Liver (tissue), 9 donors: ENCODE measurements around the gene USP49. TPM values are rescaled to one million over a fixed set of nuclear protein-coding genes. Genes with fewer than 3 reads are reported as not detected.

Source experiments
- DNase-seq: peaks from one replicate; pipeline ENCODE4 v3.0.0-alpha.2; 2017; ENCODE audit warnings: low spot score
- H3K27ac ChIP-seq, 2 donors: one replicate each; pipeline ENCODE4 v1.7.0; 2013; ENCODE audit warnings: inconsistent platforms in 2 of 2, low read length in 2 of 2, control low read depth in 1 of 2, low read depth in 1 of 2, mild to moderate bottlenecking in 1 of 2
- H3K27me3 ChIP-seq, 4 donors: one replicate each; pipeline versions ENCODE4 v1.6.1 to v1.7.0; 2013; ENCODE audit warnings: low read length in 3 of 4, inconsistent platforms in 1 of 4, mild to moderate bottlenecking in 1 of 4, moderate library complexity in 1 of 4; ENCODE audit not compliant: control insufficient read depth in 4 of 4, insufficient read depth in 4 of 4
- H3K36me3 ChIP-seq, 4 donors: one replicate each; pipeline versions ENCODE4 v1.6.1 to v1.7.0; 2013; ENCODE audit warnings: low read length in 3 of 4, mild to moderate bottlenecking in 3 of 4, low read depth in 1 of 4, moderate library complexity in 1 of 4; ENCODE audit not compliant: control insufficient read depth in 4 of 4, insufficient read depth in 3 of 4
- H3K4me1 ChIP-seq, 4 donors: one replicate each; pipeline versions ENCODE4 v1.6.1 to v1.7.0; 2013; ENCODE audit warnings: low read length in 3 of 4, mild to moderate bottlenecking in 3 of 4, moderate library complexity in 1 of 4; ENCODE audit not compliant: control insufficient read depth in 4 of 4, insufficient read depth in 4 of 4
- H3K4me3 ChIP-seq, 3 donors: one replicate each; pipeline versions ENCODE4 v1.6.1 to v1.7.0; 2013; ENCODE audit warnings: low read length in 3 of 3, control low read depth in 1 of 3, low read depth in 1 of 3, mild to moderate bottlenecking in 1 of 3
- H3K9ac ChIP-seq, 2 donors: one replicate each; pipeline ENCODE4 v1.7.0; 2013; ENCODE audit warnings: low read length in 2 of 2, mild to moderate bottlenecking in 2 of 2, moderate library complexity in 2 of 2, control low read depth in 1 of 2, low read depth in 1 of 2
- H3K9me3 ChIP-seq, 4 donors: one replicate each; pipeline versions ENCODE4 v1.6.1 to v1.7.0; 2013; ENCODE audit warnings: low read length in 3 of 4; ENCODE audit not compliant: control insufficient read depth in 4 of 4
- ATF3 ChIP-seq: IDR thresholded peaks from 2 replicates; pipeline ENCODE4 v1.6.1; 2016; ENCODE audit warnings: antibody characterized with exemption
- CTCF ChIP-seq: fragments of 150-350 bp; IDR thresholded peaks from 2 replicates; pipeline ENCODE4 v1.5.1; 2017; ENCODE audit warnings: improper control_type of control experiment, low read depth, low read length; ENCODE audit not compliant: missing input control
- EGR1 ChIP-seq, 2 donors: IDR thresholded peaks; 2 replicates each; pipeline ENCODE4 v1.6.1; 2016 to 2018; ENCODE audit warnings: antibody characterized with exemption in 2 of 2, low read depth in 2 of 2
- FOXA1 ChIP-seq: IDR thresholded peaks from 2 replicates; pipeline ENCODE4 v1.6.1; 2016; ENCODE audit warnings: antibody characterized with exemption
- FOXA2 ChIP-seq: IDR thresholded peaks from 2 replicates; pipeline ENCODE4 v1.6.1; 2016; ENCODE audit warnings: antibody characterized with exemption
- GABPA ChIP-seq, 2 donors: IDR thresholded peaks in 1 of 2; conservative IDR thresholded peaks in 1 of 2; 2 replicates each; pipeline ENCODE4 v1.6.1; 2016; ENCODE audit warnings: antibody characterized with exemption in 2 of 2, mild to moderate bottlenecking in 1 of 2, moderate library complexity in 1 of 2
- NR2F2 ChIP-seq: IDR thresholded peaks from 2 replicates; pipeline ENCODE4 v1.6.1; 2016; ENCODE audit warnings: antibody characterized with exemption
- RAD21 ChIP-seq, 2 donors: IDR thresholded peaks; 2 replicates each; pipeline ENCODE4 v1.6.1; 2016; ENCODE audit warnings: antibody characterized with exemption in 2 of 2, mild to moderate bottlenecking in 2 of 2
- REST ChIP-seq: IDR thresholded peaks from 2 replicates; pipeline ENCODE4 v1.6.1; 2016; ENCODE audit warnings: antibody characterized with exemption, mild to moderate bottlenecking
- TAF1 ChIP-seq: conservative IDR thresholded peaks from 2 replicates; pipeline ENCODE4 v1.6.1; 2016; ENCODE audit warnings: antibody characterized with exemption, mild to moderate bottlenecking
- YY1 ChIP-seq: IDR thresholded peaks from 2 replicates; pipeline ENCODE4 v1.6.1; 2016; ENCODE audit warnings: antibody characterized with exemption, mild to moderate bottlenecking
- ZBTB33 ChIP-seq: IDR thresholded peaks from 2 replicates; pipeline ENCODE4 v1.6.1; 2016; ENCODE audit warnings: antibody characterized with exemption
- WGBS: extraction: QIAGEN DNeasy Blood & Tissue Kit; methylation state at CpG from one replicate; pipeline ENCODE4 v1.1.7; 2013; 5-methylcytosine and 5-hydroxymethylcytosine counted together
- polyA plus RNA-seq, 2 donors: library from polyadenylated mRNA; stranded (reverse) in 1 of 2; unstranded in 1 of 2; fragments of 200-250 nt in 1 of 2; fragments of >200 nt in 1 of 2; fragmentation: Nextera tagmentation in 1 of 2; extraction: Ambion mirVana in 1 of 2; gene quantifications; one replicate each; pipeline versions ENCODE4 v1.2.1 to v1.2.3, GENCODE V29; 2013 to 2015
- total RNA-seq, 2 donors: library from RNA; depleted of rRNA; stranded (reverse); fragments of >200 nt; gene quantifications; one replicate each; pipeline ENCODE4 v1.2.3, GENCODE V29; 2014
- donor health status: healthy.
- donor health status: healthy.
- donor health status: healthy.
- donor health status: healthy.
- donor health status: healthy.

The USP49 gene
- total and polyA plus RNA-seq, 4 donors, result 0.33 to 3.4 (median 1.1) TPM

- peaks cover 3 to 16% (median 8%) of the 10 kb centered on the region in 4 donors for H3K4me1 ChIP-seq
Observed at GRCh38 chr6:41935193-41935574, 40.0 kb upstream of the USP49 start.

More at GRCh38 chr6:41935193-41935574, 40.0 kb upstream of the USP49 start:
- H3K36me3 ChIP-seq, result peaks cover 10 to 49% (median 38%) of the 10 kb centered on the region in 4 donors
- no peak overlapping the region for H3K4me3 ChIP-seq
- no peaks in the 10 kb centered on the region for H3K27me3 ChIP-seq
- H3K27ac ChIP-seq, result no peak overlapping the region
- no peak for DNase-seq
- 76% methylated on average over 1 of the region's 1 CpG for WGBS
- no peaks in the 10 kb centered on the region for H3K9me3 ChIP-seq
- H3K9ac ChIP-seq, result no peak overlapping the region
- no peak for TF ChIP-seq FOXA2
- no peak for TF ChIP-seq FOXA1
- no peak for TF ChIP-seq RAD21 (IDR thresholded peaks at IDR 0.05)
- TF ChIP-seq GABPA (IDR thresholded peaks at IDR 0.05 in 1 of 2, conservative IDR thresholded peaks at IDR 0.05 in 1 of 2), result no peak
- no peak for TF ChIP-seq ZBTB33
- no peak for TF ChIP-seq YY1
- no peak for TF ChIP-seq CTCF
- no peak for TF ChIP-seq ATF3
- TF ChIP-seq TAF1, result no peak
- no peak for TF ChIP-seq REST
- no peak for TF ChIP-seq NR2F2
- no peak for TF ChIP-seq EGR1 (IDR thresholded peaks at IDR 0.05; ENCODE audit: low read depth in 2 of 2)
